ENCODE data around the gene PPRC1.

PPRC1 gene, protein sequence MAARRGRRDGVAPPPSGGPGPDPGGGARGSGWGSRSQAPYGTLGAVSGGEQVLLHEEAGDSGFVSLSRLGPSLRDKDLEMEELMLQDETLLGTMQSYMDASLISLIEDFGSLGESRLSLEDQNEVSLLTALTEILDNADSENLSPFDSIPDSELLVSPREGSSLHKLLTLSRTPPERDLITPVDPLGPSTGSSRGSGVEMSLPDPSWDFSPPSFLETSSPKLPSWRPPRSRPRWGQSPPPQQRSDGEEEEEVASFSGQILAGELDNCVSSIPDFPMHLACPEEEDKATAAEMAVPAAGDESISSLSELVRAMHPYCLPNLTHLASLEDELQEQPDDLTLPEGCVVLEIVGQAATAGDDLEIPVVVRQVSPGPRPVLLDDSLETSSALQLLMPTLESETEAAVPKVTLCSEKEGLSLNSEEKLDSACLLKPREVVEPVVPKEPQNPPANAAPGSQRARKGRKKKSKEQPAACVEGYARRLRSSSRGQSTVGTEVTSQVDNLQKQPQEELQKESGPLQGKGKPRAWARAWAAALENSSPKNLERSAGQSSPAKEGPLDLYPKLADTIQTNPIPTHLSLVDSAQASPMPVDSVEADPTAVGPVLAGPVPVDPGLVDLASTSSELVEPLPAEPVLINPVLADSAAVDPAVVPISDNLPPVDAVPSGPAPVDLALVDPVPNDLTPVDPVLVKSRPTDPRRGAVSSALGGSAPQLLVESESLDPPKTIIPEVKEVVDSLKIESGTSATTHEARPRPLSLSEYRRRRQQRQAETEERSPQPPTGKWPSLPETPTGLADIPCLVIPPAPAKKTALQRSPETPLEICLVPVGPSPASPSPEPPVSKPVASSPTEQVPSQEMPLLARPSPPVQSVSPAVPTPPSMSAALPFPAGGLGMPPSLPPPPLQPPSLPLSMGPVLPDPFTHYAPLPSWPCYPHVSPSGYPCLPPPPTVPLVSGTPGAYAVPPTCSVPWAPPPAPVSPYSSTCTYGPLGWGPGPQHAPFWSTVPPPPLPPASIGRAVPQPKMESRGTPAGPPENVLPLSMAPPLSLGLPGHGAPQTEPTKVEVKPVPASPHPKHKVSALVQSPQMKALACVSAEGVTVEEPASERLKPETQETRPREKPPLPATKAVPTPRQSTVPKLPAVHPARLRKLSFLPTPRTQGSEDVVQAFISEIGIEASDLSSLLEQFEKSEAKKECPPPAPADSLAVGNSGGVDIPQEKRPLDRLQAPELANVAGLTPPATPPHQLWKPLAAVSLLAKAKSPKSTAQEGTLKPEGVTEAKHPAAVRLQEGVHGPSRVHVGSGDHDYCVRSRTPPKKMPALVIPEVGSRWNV (N-terminal part only)

GRCh38 chr10:102132563-102133372 lies at the start of gene PPRC1:
TSS of gene PPRC1 (plus strand) at chr10:102133040. CDS start at chr10:102133069, 29 bp downstream.
- peak; percentile 95 for DNase-seq

GRCh38 chr10:102083541-102083940 lies 49.3 kb upstream of the PPRC1 start:
- no peak for DNase-seq

DNA sequence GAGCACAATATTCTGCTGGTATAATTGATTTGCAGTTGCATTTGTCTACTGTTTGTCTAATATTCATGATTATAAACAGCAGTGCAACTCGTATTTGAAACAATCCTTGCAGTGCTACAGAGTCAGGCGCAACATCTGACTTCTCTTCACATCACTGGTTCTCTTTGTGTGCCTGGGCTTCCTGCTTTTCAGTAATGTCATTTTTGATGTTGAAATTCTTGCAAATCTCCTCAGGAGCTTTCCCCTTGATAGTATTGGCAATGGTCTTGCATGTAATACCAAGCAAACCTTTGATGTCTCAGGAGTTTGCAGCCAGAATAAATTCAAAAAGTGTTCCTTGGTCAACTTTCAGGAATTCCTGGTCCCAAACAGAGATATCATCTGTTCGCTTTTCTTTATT lies 47.5 kb upstream of the PPRC1 start:
- DNase-seq, result no peak

DNA sequence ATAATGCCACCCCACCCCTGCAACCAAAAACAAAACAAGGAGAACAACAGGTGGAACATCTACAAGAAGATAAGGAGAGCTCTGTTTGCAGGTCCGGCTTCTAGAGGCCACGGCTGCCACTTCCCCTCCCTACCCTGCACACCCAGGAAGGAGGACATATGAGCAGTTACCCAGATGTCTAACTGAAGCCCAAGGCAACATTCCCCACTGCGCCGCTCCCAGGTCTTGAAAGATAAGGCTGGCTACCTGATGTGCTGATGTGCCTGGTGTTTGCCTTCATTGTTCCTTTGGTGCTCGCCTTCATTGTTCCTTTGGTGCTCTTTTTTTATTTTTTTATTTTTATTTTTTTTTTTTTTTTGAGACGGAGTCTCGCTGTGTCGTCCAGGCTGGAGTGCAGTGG lies 46.6 kb upstream of the PPRC1 start:
- DNase-seq, result no peak

DNA sequence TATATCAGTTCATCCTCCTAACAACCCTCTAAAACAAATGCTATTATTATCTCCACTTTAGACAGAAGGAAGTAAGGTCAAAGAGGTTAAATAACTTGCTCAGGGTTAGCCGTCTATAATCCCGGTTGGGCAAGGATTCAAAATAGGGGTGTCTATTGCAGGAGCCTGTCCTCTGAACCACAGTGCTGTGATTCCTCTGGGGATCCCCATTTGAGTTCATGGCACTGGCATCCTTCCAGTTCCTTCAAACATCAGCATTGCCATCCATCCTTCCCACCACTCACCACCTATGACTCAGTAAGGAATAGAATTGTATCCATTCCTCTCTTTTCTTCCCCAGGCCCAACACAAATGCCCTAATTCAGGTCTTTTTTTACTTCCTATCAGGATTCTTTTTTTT lies 42.1 kb upstream of the PPRC1 start:
- DNase-seq, result no peak

DNA sequence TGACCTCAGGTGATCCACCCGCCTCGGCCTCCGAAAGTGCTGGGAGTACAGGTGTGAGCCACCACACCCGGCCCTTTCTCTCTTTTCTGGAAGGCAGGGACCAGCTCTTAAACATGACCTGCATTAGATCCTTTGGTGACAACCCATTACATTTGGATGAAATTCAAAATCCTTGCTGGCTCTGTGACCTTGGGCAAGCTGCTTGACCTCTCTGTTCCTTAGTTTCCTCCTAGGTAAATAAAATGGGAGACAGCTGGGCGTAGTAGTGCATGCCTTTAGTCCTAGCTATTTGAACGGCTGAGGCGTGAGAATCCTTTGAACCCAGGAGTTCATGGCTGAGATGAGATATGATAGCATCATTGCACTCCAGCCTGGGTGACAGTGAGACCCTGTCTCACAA lies 36.4 kb upstream of the PPRC1 start:
- no peak for DNase-seq

GRCh38 chr10:102101152-102101551 lies 31.7 kb upstream of the PPRC1 start:
- DNase-seq, result no peak

DNA sequence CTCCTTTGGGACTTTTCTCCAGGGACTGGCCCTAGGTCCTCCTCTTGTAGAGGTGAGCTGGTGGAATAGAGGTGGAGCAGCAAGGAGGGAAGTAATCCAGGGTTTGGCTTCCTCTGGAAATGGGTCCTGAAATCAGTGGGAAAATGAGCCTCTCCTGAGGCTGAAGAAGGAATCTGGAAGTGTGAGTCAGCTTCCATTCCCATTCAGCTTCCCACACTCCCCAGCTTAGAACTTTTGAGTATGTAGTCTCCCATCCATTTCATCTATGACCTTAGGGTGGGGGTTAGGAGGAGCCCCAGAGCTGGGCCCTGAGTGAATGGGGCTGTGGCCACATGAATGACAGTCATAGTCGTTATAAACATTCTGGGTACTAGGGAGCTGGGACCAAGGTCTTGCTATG lies 30.4 kb upstream of the PPRC1 start:
- DNase-seq, result no peak

DNA sequence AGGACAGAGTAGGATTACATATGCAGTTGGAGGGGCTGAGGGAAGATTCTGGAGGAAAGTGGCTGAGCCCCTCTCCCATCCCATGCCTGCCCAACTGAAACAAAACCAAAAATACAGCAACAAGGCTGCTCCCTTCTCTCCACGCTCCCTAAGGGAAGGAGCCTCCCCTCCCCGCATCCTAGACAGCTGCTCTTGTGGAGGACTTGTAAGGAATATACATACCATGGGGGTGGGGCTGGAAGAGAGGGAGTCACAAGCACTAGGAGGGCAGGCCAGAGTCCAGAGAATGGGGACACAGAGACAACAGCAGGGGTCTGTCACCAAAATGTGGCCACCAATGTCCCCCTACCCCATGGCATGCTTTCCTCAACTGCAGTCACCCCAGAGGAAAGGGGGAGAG lies 25.8 kb upstream of the PPRC1 start:
- no peak for DNase-seq

GRCh38 chr10:102109166-102110116 lies 23.4 kb upstream of the PPRC1 start:
- no peak for DNase-seq

GRCh38 chr10:102111276-102111675 lies 21.6 kb upstream of the PPRC1 start:
- no peak for DNase-seq

GRCh38 chr10:102112210-102112817 lies 20.5 kb upstream of the PPRC1 start:
- DNase-seq, result no peak

DNA sequence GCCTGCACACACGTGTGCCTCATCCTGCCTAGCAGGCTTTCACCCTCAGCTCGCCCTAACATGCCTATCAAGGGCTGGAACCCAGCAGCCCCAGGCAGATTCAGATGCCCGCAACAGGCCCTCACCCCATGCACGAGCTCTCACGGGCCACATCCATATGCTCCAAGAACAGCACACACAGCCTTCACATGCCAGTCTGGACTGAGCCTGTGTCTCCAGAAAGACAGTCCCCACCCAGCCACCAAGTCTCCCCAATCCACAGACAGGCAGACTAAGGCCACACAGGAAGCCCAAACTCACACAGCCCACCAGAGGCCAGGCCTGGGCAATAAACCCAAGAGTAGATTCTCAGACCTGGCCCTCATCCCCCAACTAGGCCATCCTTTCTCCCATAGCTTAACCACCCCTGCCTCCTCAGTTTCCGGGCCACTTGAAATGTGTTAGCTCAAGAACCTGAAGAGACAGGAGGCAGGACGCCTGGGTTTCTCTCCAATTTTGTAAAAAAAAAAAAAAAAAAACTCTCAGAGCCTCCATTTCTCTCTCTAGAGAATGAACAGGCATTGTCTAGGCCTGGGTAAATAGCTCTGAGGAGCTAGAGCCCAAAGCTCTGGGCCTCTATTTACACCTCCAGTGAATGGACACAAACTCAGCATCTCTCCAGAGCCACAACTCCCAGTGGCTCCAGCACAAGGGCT lies 19.4 kb upstream of the PPRC1 start:
- no peak for DNase-seq

GRCh38 chr10:102113956-102114857 lies 18.6 kb upstream of the PPRC1 start:
- DNase-seq, result peak; percentile 2

DNA sequence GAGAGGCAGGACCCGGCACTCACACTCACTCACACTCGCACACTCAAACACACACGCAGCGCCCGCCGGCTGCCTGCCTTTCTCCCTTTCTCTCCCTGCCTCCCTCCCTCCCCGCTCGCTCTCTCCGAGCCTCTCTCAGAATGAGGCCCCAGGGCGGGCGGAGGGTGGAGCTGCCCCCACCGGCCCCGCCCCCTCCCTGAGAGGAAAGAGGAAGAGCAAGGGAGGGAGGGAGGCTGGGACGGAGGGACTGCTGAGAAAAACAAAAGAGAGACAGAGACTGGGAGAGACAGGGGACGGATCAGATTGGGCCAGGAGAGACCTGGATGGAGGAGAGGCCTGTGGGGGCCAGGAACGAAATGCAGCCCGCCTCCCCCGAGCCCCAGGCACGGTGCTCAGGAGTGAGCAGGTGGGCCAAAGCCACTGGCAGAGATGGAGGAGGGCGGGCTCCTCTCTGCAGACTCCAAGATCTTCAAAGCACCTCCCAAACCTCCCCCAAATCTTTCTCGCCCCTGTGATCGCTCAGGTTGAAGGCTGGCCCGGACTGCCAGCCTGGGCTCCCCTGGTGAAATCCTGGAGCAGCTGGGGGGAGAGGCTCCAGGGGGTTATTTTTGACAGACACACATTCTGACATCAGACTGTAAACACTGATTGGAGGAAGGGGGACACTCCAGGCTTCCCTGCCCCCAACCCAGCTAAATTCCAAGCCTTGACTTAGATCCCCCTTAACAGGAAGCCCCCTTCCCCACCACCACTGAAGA lies 17.8 kb upstream of the PPRC1 start:
- DNase-seq, result peak; percentile 42

- DNase-seq, result no peak
Observed at GRCh38 chr10:102115775-102116174, 17.1 kb upstream of the PPRC1 start.

DNA sequence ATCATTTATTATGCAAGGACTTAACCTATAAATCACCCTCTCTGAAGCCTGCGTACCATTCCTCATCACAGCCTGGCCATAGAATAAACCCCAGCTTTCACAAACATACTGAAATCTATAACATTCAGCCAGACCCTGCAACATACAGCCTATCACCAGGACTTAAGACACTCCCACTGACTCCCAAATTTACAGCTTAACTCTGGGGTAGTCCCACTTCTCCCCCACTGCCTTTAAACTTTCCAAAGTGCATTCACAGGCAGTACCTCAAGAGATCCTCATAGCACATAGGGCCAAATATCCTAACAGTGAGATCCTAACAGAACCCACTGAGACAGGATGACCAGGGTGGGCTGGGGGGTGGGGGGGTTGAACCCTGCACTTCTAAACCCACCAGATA lies 16.2 kb upstream of the PPRC1 start:
- DNase-seq, result no peak
